ENCODE data around the gene CPNE1. TPM values are rescaled to one million over a fixed set of nuclear protein-coding genes. Genes with fewer than 3 reads are reported as not detected.

Gene CPNE1
- total RNA-seq, 4 donors from 2014 or later: 37.3 to 60.7 (median 50.1) TPM

- ATAC-seq: no peak
- intact Hi-C loops (cut with DNase I; ENCODE audit: low total_unique reads) (no loop called here), in situ Hi-C loops (cut with MboI; ENCODE audit: low sequenced_read_pairs in 4 of 4) (no loop called here)
- H3K9me3 ChIP-seq: no peaks in the 10 kb centered on the region
- H3K27me3 ChIP-seq: no peaks in the 10 kb centered on the region
- DNase-seq: no peak
- H3K4me1 ChIP-seq: no peaks in the 10 kb centered on the region
- no peaks in the 10 kb centered on the region for H3K36me3 ChIP-seq
- H3K4me3 ChIP-seq: no peak overlapping the region
- H3K27ac ChIP-seq: no peak overlapping the region
- TF ChIP-seq POLR2A (IDR thresholded peaks at IDR 0.05) (no peak), CTCF (IDR thresholded peaks at IDR 0.05 in 4 of 5, conservative IDR thresholded peaks at IDR 0.05 in 1 of 5) (no peak)
Observed at GRCh38 chr20:35587436-35587835, 77.3 kb downstream of the CPNE1 start.

GRCh38 chr20:35586751-35587425 is 77.8 kb downstream of the CPNE1 start:
- no peak for ATAC-seq
- in situ Hi-C loops (cut with MboI; ENCODE audit: low sequenced_read_pairs in 4 of 4): no loop called here

GRCh38 chr20:35583636-35584560 is 80.8 kb downstream of the CPNE1 start:
- Histone ChIP-seq H3K36me3 (no peaks in the 10 kb centered on the region), H3K27me3 (no peaks in the 10 kb centered on the region), H3K27ac (no peak overlapping the region), H3K4me1 (no peaks in the 10 kb centered on the region), H3K4me3 (no peak overlapping the region), H3K9me3 (no peaks in the 10 kb centered on the region)
- intact Hi-C loops (cut with DNase I; ENCODE audit: low total_unique reads) (no loop called here), in situ Hi-C loops (cut with MboI; ENCODE audit: low sequenced_read_pairs in 4 of 4) (no loop called here)
- DNase-seq: no peak
- ATAC-seq: no peak
- no peak for TF ChIP-seq POLR2A (IDR thresholded peaks at IDR 0.05)
- TF ChIP-seq CTCF (IDR thresholded peaks at IDR 0.05 in 4 of 5, conservative IDR thresholded peaks at IDR 0.05 in 1 of 5): no peak

More at GRCh38 chr20:35586751-35587425, 77.8 kb downstream of the CPNE1 start:
- TF ChIP-seq POLR2A (IDR thresholded peaks at IDR 0.05): no peak
- TF ChIP-seq CTCF (IDR thresholded peaks at IDR 0.05 in 4 of 5, conservative IDR thresholded peaks at IDR 0.05 in 1 of 5): no peak
- no peak for DNase-seq
- Histone ChIP-seq H3K4me3 (no peak overlapping the region), H3K36me3 (no peaks in the 10 kb centered on the region), H3K27ac (no peak overlapping the region), H3K4me1 (no peaks in the 10 kb centered on the region), H3K9me3 (no peaks in the 10 kb centered on the region), H3K27me3 (no peaks in the 10 kb centered on the region)
- intact Hi-C loops (cut with DNase I; ENCODE audit: low total_unique reads): no loop called here

- in situ Hi-C loops (cut with MboI; ENCODE audit: low sequenced_read_pairs in 4 of 4) (no loop called here), intact Hi-C loops (cut with DNase I; ENCODE audit: low total_unique reads) (no loop called here)
- H3K27me3 ChIP-seq: no peaks in the 10 kb centered on the region
- H3K9me3 ChIP-seq: no peaks in the 10 kb centered on the region
- H3K4me3 ChIP-seq: no peak overlapping the region
- no peak overlapping the region for H3K27ac ChIP-seq
- TF ChIP-seq POLR2A (IDR thresholded peaks at IDR 0.05) (no peak), CTCF (IDR thresholded peaks at IDR 0.05 in 4 of 5, conservative IDR thresholded peaks at IDR 0.05 in 1 of 5) (no peak)
- H3K36me3 ChIP-seq: no peaks in the 10 kb centered on the region
- no peaks in the 10 kb centered on the region for H3K4me1 ChIP-seq
- ATAC-seq: no peak
- no peak for DNase-seq
Observed at GRCh38 chr20:35582741-35583404, 81.8 kb downstream of the CPNE1 start.
